ENCODE results near the gene SEMA4C. TPM values are rescaled to one million over a fixed set of nuclear protein-coding genes. Genes with fewer than 3 reads are reported as not detected.

The SEMA4C gene
- total and polyA plus RNA-seq, 2 of the 4 experiments (the other 2 are of a cell fraction) = 15.8 to 24.3 TPM

DNA sequence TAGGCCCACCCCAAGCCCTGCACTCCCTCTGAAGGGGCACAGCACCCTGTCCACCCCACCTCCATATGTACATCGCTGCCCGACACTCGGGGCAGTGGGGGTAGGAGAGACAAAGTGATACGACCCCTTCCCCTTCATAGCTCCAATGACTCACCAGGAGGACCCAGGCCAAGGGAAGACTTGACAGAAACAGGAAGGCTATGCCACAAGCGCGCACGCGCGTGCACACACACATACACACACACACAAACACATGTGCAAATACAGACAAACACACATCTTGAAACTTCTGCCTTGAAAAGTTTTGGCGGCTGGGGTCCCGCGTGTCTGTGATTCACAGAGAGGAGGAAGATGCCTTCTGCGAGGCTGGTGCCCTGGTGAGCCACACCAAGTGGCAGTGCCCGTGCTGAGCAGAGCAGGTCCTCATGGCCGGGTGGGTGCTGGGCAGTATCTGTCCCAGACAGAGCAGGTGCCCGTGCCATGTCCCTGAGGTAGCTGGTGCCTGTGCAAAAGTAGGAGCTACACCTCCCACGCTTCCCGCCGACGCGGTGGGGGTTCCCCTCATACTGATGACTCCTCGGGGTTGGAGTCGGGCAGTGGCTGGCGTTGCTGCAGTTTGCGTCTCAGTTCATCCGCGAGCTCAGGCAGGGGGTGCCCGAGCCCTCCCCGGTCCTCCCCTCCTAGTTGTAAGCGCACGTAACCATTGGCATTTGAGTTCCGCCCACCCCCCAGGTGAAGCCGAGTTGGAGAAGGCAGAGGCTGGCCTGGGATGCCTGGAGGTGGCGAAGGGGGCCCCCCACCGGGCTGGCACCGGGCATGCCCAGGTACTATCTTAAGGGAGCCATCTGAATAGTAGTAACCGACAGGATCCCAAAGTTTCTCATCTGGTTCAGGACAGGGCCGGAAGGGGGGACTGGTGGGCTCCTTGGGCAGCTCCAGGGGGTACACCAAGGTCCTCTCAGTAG is 9.5 kb downstream of the SEMA4C start (continued):
- TF ChIP-seq, protein P1, sequence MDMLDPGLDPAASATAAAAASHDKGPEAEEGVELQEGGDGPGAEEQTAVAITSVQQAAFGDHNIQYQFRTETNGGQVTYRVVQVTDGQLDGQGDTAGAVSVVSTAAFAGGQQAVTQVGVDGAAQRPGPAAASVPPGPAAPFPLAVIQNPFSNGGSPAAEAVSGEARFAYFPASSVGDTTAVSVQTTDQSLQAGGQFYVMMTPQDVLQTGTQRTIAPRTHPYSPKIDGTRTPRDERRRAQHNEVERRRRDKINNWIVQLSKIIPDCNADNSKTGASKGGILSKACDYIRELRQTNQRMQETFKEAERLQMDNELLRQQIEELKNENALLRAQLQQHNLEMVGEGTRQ (IDR thresholded peaks at IDR 0.05; ENCODE audit: low read depth, low read length) = no peak
- TF ChIP-seq CEBPB (IDR thresholded peaks at IDR 0.05; ENCODE audit: low read depth, low read length) = no peak

DNA sequence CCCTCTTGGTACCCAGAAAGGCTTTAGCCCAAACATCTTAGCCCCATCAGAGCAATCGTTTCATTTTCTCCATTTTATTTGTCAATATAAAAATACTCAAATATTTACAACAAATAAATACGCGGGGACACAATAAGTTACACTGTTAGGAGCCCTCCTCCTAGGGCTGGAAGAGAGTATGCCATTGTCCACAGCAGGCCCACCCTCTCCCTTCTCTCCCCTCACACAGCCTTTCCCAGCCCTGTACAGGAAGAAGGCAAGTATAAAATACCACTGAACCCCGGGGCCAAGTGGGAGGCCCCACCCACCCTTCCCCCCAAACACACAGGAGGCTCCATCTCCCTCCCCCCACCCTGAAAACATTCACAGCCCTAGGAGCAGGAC is 10.2 kb downstream of the SEMA4C start:
- Histone ChIP-seq H2BK20ac (ENCODE audit: low read depth, low read length) (no peak overlapping the region), H4K20me1 (ENCODE audit: insufficient read depth, low read length) (peaks cover 7% of the 10 kb centered on the region; the same call in 1 of the 2 replicates), H2AK9ac (replicated peaks; ENCODE audit: low read depth, low read length, poor library complexity) (no peak overlapping the region), H3K4me2 (ENCODE audit: low read depth, low read length) (no peak overlapping the region), H3K18ac (ENCODE audit: low read depth, low read length) (no peak overlapping the region), H3K56ac (ENCODE audit: extremely low read depth, insufficient read depth, low read length) (no peak overlapping the region), H3K4ac (ENCODE audit: low read depth, low read length) (no peak overlapping the region), H3K14ac (replicated peaks; ENCODE audit: low read depth, low read length) (no peak overlapping the region), H2AFZ (replicated peaks; ENCODE audit: low read length, poor library complexity) (no peak overlapping the region), H3K4me3 (ENCODE audit: insufficient read depth, low read depth, low read length) (no peak overlapping the region), H3K27me3 (ENCODE audit: control insufficient read depth, insufficient read depth, low read length) (no peaks in the 10 kb centered on the region), H3K79me1 (ENCODE audit: low read depth in 1 of 2, low read length in 2 of 2) (peaks cover 11 to 37% of the 10 kb centered on the region in 2 experiments), H4K91ac (ENCODE audit: insufficient read depth, low read depth, low read length) (no peak overlapping the region), H2BK15ac (ENCODE audit: low read depth, low read length) (no peak overlapping the region), H3K36me3 (ENCODE audit: control insufficient read depth, insufficient read depth, low read length) (peaks cover 41% of the 10 kb centered on the region), H3K9me1 (ENCODE audit: insufficient read depth, low read length) (peaks cover 3% of the 10 kb centered on the region; the same call in 1 of the 2 replicates), H3K9ac (ENCODE audit: low read depth, low read length) (no peak overlapping the region), H2AK5ac (ENCODE audit: low read depth, low read length) (no peak overlapping the region), H2BK5ac (ENCODE audit: low read depth, low read length, poor library complexity, severe bottlenecking) (no peak overlapping the region), H3K27ac (ENCODE audit: insufficient read depth, low read length) (no peak overlapping the region), H3K23ac (ENCODE audit: low read depth, low read length) (no peak overlapping the region), H2BK120ac (ENCODE audit: low read depth, low read length) (no peak overlapping the region), H4K8ac (ENCODE audit: low read depth in 2 of 2, low read length in 2 of 2) (no peak overlapping the region), H3K4me1 (ENCODE audit: control insufficient read depth, insufficient read depth, low read length) (peaks cover 12% of the 10 kb centered on the region), H3K9me3 (ENCODE audit: control insufficient read depth, insufficient read depth, low read length) (no peaks in the 10 kb centered on the region), H4K5ac (ENCODE audit: low read depth, low read length) (no peak overlapping the region)
- intact Hi-C loops (cut with micrococcal nuclease) = no loop called here
- POLR2A ChIA-PET (ENCODE audit: unreplicated experiment) = no interaction called here
- in situ Hi-C loops (cut with MboI; ENCODE audit: low sequenced_read_pairs) = loop anchor here (5.0 to 25.0 kb wide), 2 partner anchors 98 to 253 kb away; partner anchors contain the start of gene ANKRD36
- dilution Hi-C loops (cut with HindIII; ENCODE audit: low sequenced_read_pairs, unreplicated experiment) = no loop called here
- ATAC-seq (ENCODE audit: low read depth) (no peak), DNase-seq (no peak)
- 80 to 100% methylated on average over 1 of the region's 4 CpGs for WGBS, 2 experiments (ENCODE audit: extremely low coverage in 2 of 2, insufficient read length in 1 of 2)
- no TSS peak for BruUV-seq (replicated peaks)
- CTCF ChIA-PET = no interaction called here
- TF ChIP-seq RFX5 (IDR thresholded peaks at IDR 0.05; ENCODE audit: low read depth, low read length) = no peak
- TF ChIP-seq, protein P2, sequence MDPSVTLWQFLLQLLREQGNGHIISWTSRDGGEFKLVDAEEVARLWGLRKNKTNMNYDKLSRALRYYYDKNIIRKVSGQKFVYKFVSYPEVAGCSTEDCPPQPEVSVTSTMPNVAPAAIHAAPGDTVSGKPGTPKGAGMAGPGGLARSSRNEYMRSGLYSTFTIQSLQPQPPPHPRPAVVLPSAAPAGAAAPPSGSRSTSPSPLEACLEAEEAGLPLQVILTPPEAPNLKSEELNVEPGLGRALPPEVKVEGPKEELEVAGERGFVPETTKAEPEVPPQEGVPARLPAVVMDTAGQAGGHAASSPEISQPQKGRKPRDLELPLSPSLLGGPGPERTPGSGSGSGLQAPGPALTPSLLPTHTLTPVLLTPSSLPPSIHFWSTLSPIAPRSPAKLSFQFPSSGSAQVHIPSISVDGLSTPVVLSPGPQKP (IDR thresholded peaks at IDR 0.05; ENCODE audit: borderline replicate concordance, low read depth, low read length) = no peak
- TF ChIP-seq SMC3 (IDR thresholded peaks at IDR 0.05; ENCODE audit: low read depth, low read length) = no peak
- TF ChIP-seq, protein P1 (IDR thresholded peaks at IDR 0.05; ENCODE audit: low read depth, low read length) = no peak
- TF ChIP-seq NFE2L2 (IDR thresholded peaks at IDR 0.05; ENCODE audit: low read depth, low read length) = no peak
- no peak for TF ChIP-seq RAD21 (IDR thresholded peaks at IDR 0.05; ENCODE audit: low read length)
- TF ChIP-seq MXI1 (IDR thresholded peaks at IDR 0.05; ENCODE audit: borderline replicate concordance, low read depth, low read length) = no peak
- TF ChIP-seq POLR2A (IDR thresholded peaks at IDR 0.05; ENCODE audit: low read depth, low read length) = no peak
- TF ChIP-seq BHLHE40 (IDR thresholded peaks at IDR 0.05; ENCODE audit: low read depth, low read length) = no peak
- TF ChIP-seq RCOR1 (IDR thresholded peaks at IDR 0.05; ENCODE audit: insufficient replicate concordance, low read length) = no peak
